Measurements from ENCODE around the gene BCAS3. TPM values are rescaled to one million over a fixed set of nuclear protein-coding genes. Genes with fewer than 3 reads are reported as not detected.

Gene BCAS3
- total RNA-seq, 2 experiments from 2014 or later, result 20.1 to 31.8 TPM

DNA sequence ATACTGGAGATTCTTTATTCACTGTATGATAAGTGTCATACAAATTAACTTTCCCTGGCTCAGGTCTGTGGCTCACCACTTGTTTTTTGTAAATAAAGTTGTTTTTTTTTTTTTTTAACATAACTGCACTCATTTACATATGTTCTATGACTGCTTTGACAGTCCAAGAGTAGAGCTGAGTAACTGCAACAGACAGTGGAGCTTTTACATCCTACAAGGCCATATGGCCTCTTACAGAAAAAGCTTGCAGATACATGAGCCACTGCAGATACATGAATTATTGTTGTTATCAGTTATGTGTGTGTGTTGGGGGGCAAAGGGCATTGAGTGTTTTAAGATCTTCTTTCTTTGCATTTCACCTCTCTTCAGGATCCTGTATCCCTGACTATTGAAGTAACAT lies 311.7 kb downstream of the BCAS3 start:
- intact Hi-C loops (cut with DNase I, micrococcal nuclease), result loop anchor here in 1 of 2 experiments (10.0 kb wide), 1 partner anchor 55 kb away; no protein-coding TSS in a partner anchor
- Histone ChIP-seq H3K36me3 (ENCODE audit: insufficient read depth, low read length) (no peaks in the 10 kb centered on the region), H3K4me1 (ENCODE audit: insufficient read depth, low read length) (no peaks in the 10 kb centered on the region), H3K4me3 (ENCODE audit: low read length) (no peak overlapping the region), H3K27me3 (ENCODE audit: control insufficient read depth in 1 of 2, insufficient read depth in 2 of 2, low read length in 2 of 2) (no peaks in the 10 kb centered on the region), H3K9me3 (ENCODE audit: control insufficient read depth in 1 of 2, insufficient read depth in 1 of 2, low read length in 2 of 2) (no peaks in the 10 kb centered on the region), H3K27ac (ENCODE audit: low read depth in 1 of 2, low read length in 2 of 2) (no peak overlapping the region)
- Mint-ChIP-seq H3K4me3 (no peak overlapping the region), H3K27me3 (no peaks in the 10 kb centered on the region), H3K36me3 (ENCODE audit: low read depth) (peaks cover 9% of the 10 kb centered on the region), H3K27ac (no peak overlapping the region), H3K9me3 (no peaks in the 10 kb centered on the region), H3K4me1 (ENCODE audit: low read depth) (no peaks in the 10 kb centered on the region)
- POLR2A ChIA-PET, result no interaction called here
- TF ChIP-seq, protein P1, sequence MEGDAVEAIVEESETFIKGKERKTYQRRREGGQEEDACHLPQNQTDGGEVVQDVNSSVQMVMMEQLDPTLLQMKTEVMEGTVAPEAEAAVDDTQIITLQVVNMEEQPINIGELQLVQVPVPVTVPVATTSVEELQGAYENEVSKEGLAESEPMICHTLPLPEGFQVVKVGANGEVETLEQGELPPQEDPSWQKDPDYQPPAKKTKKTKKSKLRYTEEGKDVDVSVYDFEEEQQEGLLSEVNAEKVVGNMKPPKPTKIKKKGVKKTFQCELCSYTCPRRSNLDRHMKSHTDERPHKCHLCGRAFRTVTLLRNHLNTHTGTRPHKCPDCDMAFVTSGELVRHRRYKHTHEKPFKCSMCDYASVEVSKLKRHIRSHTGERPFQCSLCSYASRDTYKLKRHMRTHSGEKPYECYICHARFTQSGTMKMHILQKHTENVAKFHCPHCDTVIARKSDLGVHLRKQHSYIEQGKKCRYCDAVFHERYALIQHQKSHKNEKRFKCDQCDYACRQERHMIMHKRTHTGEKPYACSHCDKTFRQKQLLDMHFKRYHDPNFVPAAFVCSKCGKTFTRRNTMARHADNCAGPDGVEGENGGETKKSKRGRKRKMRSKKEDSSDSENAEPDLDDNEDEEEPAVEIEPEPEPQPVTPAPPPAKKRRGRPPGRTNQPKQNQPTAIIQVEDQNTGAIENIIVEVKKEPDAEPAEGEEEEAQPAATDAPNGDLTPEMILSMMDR (IDR thresholded peaks at IDR 0.05), result no peak
- ATAC-seq (ENCODE audit: poor library complexity) (no peak), DNase-seq (no peak)
- CTCF ChIA-PET, result no interaction called here

GRCh38 chr17:60989846-60990245 lies 312.2 kb downstream of the BCAS3 start:
- no peak overlapping the region for H3K27ac Mint-ChIP-seq
- CTCF ChIA-PET, result no interaction called here

DNA sequence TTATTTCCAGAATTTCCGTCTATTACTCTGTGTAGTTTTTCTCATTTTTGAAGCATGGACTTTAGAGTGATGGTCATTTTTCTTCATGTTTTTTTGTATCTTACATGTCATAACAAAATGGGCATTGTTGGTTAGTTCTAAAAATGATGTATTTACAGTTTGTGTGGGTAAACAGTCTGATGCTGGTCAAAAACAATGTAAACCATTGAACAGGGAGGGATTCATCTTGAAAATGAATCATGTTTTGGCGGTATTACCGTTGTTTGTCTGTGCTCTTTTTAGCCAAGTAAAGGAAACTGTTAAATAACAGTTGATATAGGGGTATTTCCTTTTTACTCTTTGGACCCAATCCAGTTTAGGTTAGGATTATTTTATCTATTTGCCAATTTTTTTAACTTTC lies 315.8 kb downstream of the BCAS3 start:
- no peak overlapping the region for H3K27ac Mint-ChIP-seq
- H3K9me3 ChIP-seq (ENCODE audit: control insufficient read depth in 1 of 2, insufficient read depth in 1 of 2, low read length in 2 of 2), result no peaks in the 10 kb centered on the region
- peaks cover 9% of the 10 kb centered on the region for H3K36me3 Mint-ChIP-seq (ENCODE audit: low read depth)
- POLR2A ChIA-PET, result no interaction called here
- no peak overlapping the region for H3K27ac ChIP-seq (ENCODE audit: low read depth in 1 of 2, low read length in 2 of 2)
- no peaks in the 10 kb centered on the region for H3K9me3 Mint-ChIP-seq
- DNase-seq (no peak), ATAC-seq (ENCODE audit: poor library complexity) (no peak)
- TF ChIP-seq, protein P1 (IDR thresholded peaks at IDR 0.05), result no peak
- CTCF ChIA-PET, result no interaction called here
- H3K4me1 ChIP-seq (ENCODE audit: insufficient read depth, low read length), result no peaks in the 10 kb centered on the region
- H3K4me3 Mint-ChIP-seq, result no peak overlapping the region
- intact Hi-C loops (cut with DNase I, micrococcal nuclease), result no loop called here
- H3K27me3 ChIP-seq (ENCODE audit: control insufficient read depth in 1 of 2, insufficient read depth in 2 of 2, low read length in 2 of 2), result no peaks in the 10 kb centered on the region
- no peaks in the 10 kb centered on the region for H3K27me3 Mint-ChIP-seq
- H3K4me1 Mint-ChIP-seq (ENCODE audit: low read depth), result no peaks in the 10 kb centered on the region
- H3K4me3 ChIP-seq (ENCODE audit: low read length), result no peak overlapping the region
- no peaks in the 10 kb centered on the region for H3K36me3 ChIP-seq (ENCODE audit: insufficient read depth, low read length)

More at GRCh38 chr17:60989846-60990245, 312.2 kb downstream of the BCAS3 start:
- Mint-ChIP-seq H3K36me3 (ENCODE audit: low read depth) (peaks cover 9% of the 10 kb centered on the region), H3K4me3 (no peak overlapping the region), H3K27me3 (no peaks in the 10 kb centered on the region), H3K9me3 (no peaks in the 10 kb centered on the region), H3K4me1 (ENCODE audit: low read depth) (no peaks in the 10 kb centered on the region)
- intact Hi-C loops (cut with DNase I, micrococcal nuclease), result loop anchor here in 1 of 2 experiments (10.0 kb wide), 1 partner anchor 55 kb away; no protein-coding TSS in a partner anchor
- DNase-seq, result no peak
- Histone ChIP-seq H3K4me3 (ENCODE audit: low read length) (no peak overlapping the region), H3K27ac (ENCODE audit: low read depth in 1 of 2, low read length in 2 of 2) (no peak overlapping the region), H3K4me1 (ENCODE audit: insufficient read depth, low read length) (no peaks in the 10 kb centered on the region), H3K36me3 (ENCODE audit: insufficient read depth, low read length) (no peaks in the 10 kb centered on the region), H3K27me3 (ENCODE audit: control insufficient read depth in 1 of 2, insufficient read depth in 2 of 2, low read length in 2 of 2) (no peaks in the 10 kb centered on the region), H3K9me3 (ENCODE audit: control insufficient read depth in 1 of 2, insufficient read depth in 1 of 2, low read length in 2 of 2) (no peaks in the 10 kb centered on the region)
- POLR2A ChIA-PET, result no interaction called here
- TF ChIP-seq, protein P1 (IDR thresholded peaks at IDR 0.05), result no peak
- ATAC-seq (ENCODE audit: poor library complexity), result no peak
